ENCODE data around the gene TRAF3IP3. TPM values are rescaled to one million over a fixed set of nuclear protein-coding genes. Genes with fewer than 3 reads are reported as not detected.

TRAF3IP3 gene
- polyA plus RNA-seq, 3 donors, result 1.6 to 2.0 (median 1.7) TPM

DNA sequence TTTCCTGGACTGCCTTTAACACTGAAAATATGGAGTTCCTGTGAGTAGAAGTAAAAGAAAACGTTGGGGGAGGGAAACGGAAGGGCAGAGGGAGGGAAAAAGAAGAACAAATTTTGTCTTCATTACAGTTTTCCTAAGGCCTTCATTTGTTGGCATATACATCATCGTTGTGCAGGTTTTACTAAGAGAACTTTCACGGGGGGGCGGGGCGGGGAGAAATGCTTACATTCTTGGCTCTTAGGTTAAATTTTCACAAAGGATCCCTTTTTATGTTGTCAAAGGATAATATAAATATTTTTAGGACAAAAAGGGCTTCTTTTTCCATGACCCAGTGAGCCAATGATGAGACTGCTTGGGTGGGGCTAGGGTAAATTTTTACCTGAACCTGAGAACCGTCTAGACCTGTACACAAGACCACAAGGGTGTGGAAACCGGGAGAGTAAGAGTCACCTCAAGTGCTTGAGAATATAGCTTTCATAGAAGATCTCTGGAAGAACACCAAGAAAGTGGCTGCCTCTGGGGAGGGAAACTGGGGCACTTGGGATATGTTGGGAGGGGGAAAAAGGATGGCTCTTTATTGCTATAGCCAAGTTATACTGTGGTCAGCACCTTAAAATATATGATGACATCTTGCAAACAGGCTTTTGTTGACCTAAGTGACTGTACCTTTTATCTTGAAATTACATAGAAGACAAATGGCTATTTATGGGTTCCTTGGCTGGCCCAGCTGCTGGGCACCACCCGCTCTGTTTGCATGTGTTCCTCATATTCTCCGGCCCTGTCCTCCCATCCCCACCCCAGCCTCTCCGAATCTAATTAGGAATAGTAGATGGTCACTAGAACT, 70.0 kb downstream of the TRAF3IP3 start:
- no peak for DNase-seq

DNA sequence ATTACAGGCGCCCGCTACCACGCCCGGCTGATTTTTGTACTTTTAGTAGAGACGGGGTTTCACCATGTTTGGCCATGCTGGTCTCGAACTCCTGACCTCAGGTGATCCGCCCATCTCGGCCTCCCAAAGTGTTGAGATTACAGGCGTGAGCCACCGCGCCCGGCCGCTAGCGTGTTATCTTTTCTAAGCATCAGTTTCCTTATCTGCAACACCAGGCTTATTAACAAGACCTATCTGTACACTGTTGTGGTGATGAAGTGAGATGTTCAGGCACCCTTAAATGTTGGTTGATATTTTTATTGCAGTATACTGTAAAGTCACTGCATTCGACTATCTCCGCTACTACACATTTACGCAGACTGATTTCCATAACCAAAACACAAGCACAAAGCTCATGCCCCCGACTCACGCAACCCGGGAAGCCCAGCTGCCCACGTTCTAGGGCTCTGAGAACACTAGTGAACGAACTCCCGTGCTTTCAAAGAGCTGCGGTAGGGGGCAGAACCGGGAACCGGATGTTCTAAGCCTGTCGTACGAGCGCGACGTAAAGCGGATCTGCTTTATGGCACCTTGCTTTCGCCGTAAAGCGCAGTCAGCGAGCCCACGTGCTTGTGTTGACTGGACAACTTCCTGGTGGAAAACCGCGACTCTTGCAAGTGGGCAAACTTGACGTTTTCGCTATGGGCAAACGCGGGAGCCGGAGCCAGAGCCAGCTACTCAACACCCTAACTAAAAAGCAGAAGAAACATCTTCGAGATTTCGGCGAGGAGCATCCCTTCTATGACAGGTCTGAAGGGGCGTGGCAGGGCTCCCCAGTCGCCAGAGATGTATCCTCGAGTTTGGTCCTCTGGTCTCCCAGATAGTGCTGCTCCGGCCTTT, 71.8 kb downstream of the TRAF3IP3 start, which contains the start of gene UTP25:
TSS of gene UTP25 (plus strand) at position 589 of the 879 bp plus-strand sequence. CDS start at position 681, 92 bp downstream.
- peak; percentile 95 for DNase-seq

DNA sequence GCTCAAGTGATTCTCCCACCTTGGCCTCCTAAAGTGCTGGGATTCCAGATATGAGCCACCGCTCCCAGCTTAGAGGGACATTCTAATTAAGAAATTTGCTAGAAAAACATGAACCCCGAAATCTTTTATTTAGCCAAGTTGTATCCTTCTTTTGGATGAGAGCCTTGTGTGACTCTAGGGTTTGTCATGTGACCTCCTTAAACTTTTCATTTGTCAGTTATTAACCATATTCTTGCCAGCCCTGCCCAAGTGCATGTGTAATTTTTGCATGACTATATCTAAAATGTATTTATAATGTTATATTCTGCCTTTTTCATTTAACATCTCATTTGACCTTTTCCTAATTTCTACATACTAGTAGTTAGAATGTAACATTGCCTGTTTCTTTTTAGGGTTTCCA, 73.9 kb downstream of the TRAF3IP3 start:
- no peak for DNase-seq

DNA sequence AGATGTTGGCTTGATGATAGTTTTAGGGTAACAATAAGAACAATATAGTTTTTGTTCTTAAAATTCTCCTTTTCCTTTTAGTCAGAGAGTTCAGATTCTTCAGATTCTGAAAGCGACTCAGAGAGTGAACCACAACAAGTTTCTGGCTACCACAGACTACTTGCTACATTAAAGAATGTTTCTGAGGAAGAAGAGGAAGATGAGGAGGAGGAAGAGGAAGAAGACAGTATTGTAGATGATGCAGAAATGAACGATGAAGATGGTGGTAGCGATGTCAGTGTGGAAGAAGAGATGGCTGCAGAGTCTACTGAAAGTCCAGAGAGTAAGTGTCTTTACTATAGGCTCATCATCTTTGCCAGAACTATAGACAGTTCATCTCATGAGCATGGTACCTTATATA, 74.9 kb downstream of the TRAF3IP3 start:
- DNase-seq, result no peak

DNA sequence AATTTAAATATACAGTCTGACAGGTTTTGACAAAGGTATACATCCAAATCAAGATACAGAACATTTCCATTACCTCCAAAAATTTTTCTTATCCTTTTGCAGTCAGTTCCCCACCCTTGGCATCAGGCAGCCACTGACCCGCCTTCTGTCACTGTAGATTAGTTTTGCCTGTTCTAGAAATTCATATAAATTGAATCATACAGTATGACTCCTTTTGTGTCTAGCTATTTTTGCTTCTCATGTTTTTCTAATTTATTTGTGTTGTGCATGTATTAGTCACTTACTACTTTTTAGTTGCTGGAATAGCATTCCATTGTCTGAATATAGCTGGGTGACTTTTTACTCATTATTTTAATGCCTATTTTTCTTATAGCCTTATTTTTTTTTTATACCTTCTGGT, 75.8 kb downstream of the TRAF3IP3 start:
- no peak for DNase-seq

Other genes with a start within 250 kb of the TRAF3IP3 start
- 1 to 10 TPM; 4.7 to 5.5 (median 5.4) TPM for gene CAMK1G, start 172.3 kb upstream of the TRAF3IP3 start, polyA plus RNA-seq (ENCODE audit: insufficient read length in 3 of 3)
- 1 to 10 TPM; 1.1 to 1.4 (median 1.2) TPM for gene LAMB3, start 103.6 kb upstream of the TRAF3IP3 start, polyA plus RNA-seq (ENCODE audit: insufficient read length in 3 of 3)
- 10 to 100 TPM; 13.2 to 17.5 (median 15.8) TPM for gene G0S2, start 80.6 kb upstream of the TRAF3IP3 start, polyA plus RNA-seq (ENCODE audit: insufficient read length in 3 of 3)
- under 1 TPM in 2 of 3 donors, not detected in 1; 0.14 to 0.16 TPM for gene HSD11B1, start 51.2 kb upstream of the TRAF3IP3 start, polyA plus RNA-seq (ENCODE audit: insufficient read length in 3 of 3)
- gene C1orf74, start 28.5 kb downstream of the TRAF3IP3 start, polyA plus RNA-seq (ENCODE audit: insufficient read length in 3 of 3), result 1 to 10 TPM; 3.4 to 4.2 (median 3.9) TPM
- 10 to 100 TPM; 16.4 to 20.6 (median 17.6) TPM for gene IRF6, start 50.1 kb downstream of the TRAF3IP3 start, polyA plus RNA-seq (ENCODE audit: insufficient read length in 3 of 3)
- 10 to 100 TPM in 2 of 3 donors, 1 to 10 TPM in 1; 9.1 to 12.1 (median 11.3) TPM for gene UTP25, start 71.9 kb downstream of the TRAF3IP3 start, polyA plus RNA-seq (ENCODE audit: insufficient read length in 3 of 3)
- gene SYT14, start 182.2 kb downstream of the TRAF3IP3 start, polyA plus RNA-seq (ENCODE audit: insufficient read length in 3 of 3), result under 1 TPM; 0.28 to 0.49 (median 0.34) TPM